HG03064 (cell line): ENCODE data around the gene GREB1.

Experiments used
- ATAC-seq: cut with Tn5 transposase; IDR thresholded peaks from one replicate; pipeline ENCODE4 v1.9.1; 2021; ENCODE audit warnings: low read depth; ENCODE audit not compliant: unreplicated experiment

The GREB1 gene

GRCh38 chr2:11556101-11556806 is 22.4 kb downstream of the GREB1 start:
- no peak for ATAC-seq

GRCh38 chr2:11558214-11558886 is 24.5 kb downstream of the GREB1 start:
- no peak for ATAC-seq

GRCh38 chr2:11559066-11559785 is 25.4 kb downstream of the GREB1 start:
- no peak for ATAC-seq

GRCh38 chr2:11559786-11560155 is 25.9 kb downstream of the GREB1 start:
- ATAC-seq: no peak

- no peak for ATAC-seq
Observed at GRCh38 chr2:11560806-11561205, 27.0 kb downstream of the GREB1 start.

GRCh38 chr2:11562011-11562410 is 28.2 kb downstream of the GREB1 start:
- no peak for ATAC-seq

GRCh38 chr2:11562476-11562875 is 28.6 kb downstream of the GREB1 start:
- ATAC-seq: no peak

- ATAC-seq: no peak
Observed at GRCh38 chr2:11563784-11564666, 30.2 kb downstream of the GREB1 start.

- ATAC-seq: no peak
Observed at GRCh38 chr2:11564816-11565567, 31.1 kb downstream of the GREB1 start.

- ATAC-seq: no peak
Observed at GRCh38 chr2:11566383-11566782, 32.5 kb downstream of the GREB1 start.

GRCh38 chr2:11567631-11568031 is 33.8 kb downstream of the GREB1 start:
- ATAC-seq: no peak

GRCh38 chr2:11568436-11568835 is 34.6 kb downstream of the GREB1 start:
- no peak for ATAC-seq

- no peak for ATAC-seq
Observed at GRCh38 chr2:11569636-11570035, 35.8 kb downstream of the GREB1 start.

GRCh38 chr2:11571170-11571569 is 37.3 kb downstream of the GREB1 start:
- ATAC-seq: no peak

GRCh38 chr2:11572996-11573395 is 39.2 kb downstream of the GREB1 start:
- ATAC-seq: no peak

- ATAC-seq: no peak
Observed at GRCh38 chr2:11573418-11574175, 39.8 kb downstream of the GREB1 start.

- no peak for ATAC-seq
Observed at GRCh38 chr2:11574176-11575046, 40.6 kb downstream of the GREB1 start.

- no peak for ATAC-seq
Observed at GRCh38 chr2:11576398-11576797, 42.6 kb downstream of the GREB1 start.
